HG02763 (cell line): ENCODE results near the gene PIP5K1A.

Experiments used
- ATAC-seq: cut with Tn5 transposase; IDR thresholded peaks from one replicate; pipeline ENCODE4 v1.9.1; 2021; ENCODE audit warnings: mild to moderate bottlenecking, moderate library complexity; ENCODE audit not compliant: unreplicated experiment

The PIP5K1A gene

GRCh38 chr1:151287341-151287699 lies 89.0 kb downstream of the PIP5K1A start:
- ATAC-seq = no peak

GRCh38 chr1:151287767-151288500 lies 89.6 kb downstream of the PIP5K1A start:
- ATAC-seq = no peak

GRCh38 chr1:151288502-151288901 lies 90.2 kb downstream of the PIP5K1A start:
- ATAC-seq = no peak

GRCh38 chr1:151289080-151289935 lies 91.0 kb downstream of the PIP5K1A start:
- ATAC-seq = no peak

- ATAC-seq = no peak
Observed at GRCh38 chr1:151289991-151290708, 91.8 kb downstream of the PIP5K1A start.

- no peak for ATAC-seq
Observed at GRCh38 chr1:151290709-151291303, 92.5 kb downstream of the PIP5K1A start.

GRCh38 chr1:151292207-151293030 lies 94.1 kb downstream of the PIP5K1A start:
- ATAC-seq = no peak

- no peak for ATAC-seq
Observed at GRCh38 chr1:151293093-151293492, 94.7 kb downstream of the PIP5K1A start.

- ATAC-seq = no peak
Observed at GRCh38 chr1:151294742-151295462, 96.5 kb downstream of the PIP5K1A start.
